ENCODE results near the gene FEZF2. TPM values are rescaled to one million over a fixed set of nuclear protein-coding genes. Genes with fewer than 3 reads are reported as not detected.

The FEZF2 gene
- total RNA-seq, 2 experiments from 2014 or later = not detected

- CTCF ChIA-PET = no interaction called here
- H3K4me1 Mint-ChIP-seq = no peaks in the 10 kb centered on the region
Measured at GRCh38 chr3:62343755-62344154, 29.6 kb downstream of the FEZF2 start.

GRCh38 chr3:62335196-62335595, 38.2 kb downstream of the FEZF2 start:
- no peaks in the 10 kb centered on the region for H3K36me3 Mint-ChIP-seq (ENCODE audit: low read depth)
- no peaks in the 10 kb centered on the region for H3K4me1 Mint-ChIP-seq
- ChIA-PET CTCF (no interaction called here), POLR2A (no interaction called here)
- H3K9me3 Mint-ChIP-seq = no peaks in the 10 kb centered on the region
- H3K27me3 Mint-ChIP-seq = no peaks in the 10 kb centered on the region
- no peak overlapping the region for H3K27ac Mint-ChIP-seq
- no peak for DNase-seq
- H3K4me3 Mint-ChIP-seq = no peak overlapping the region

More at GRCh38 chr3:62343755-62344154, 29.6 kb downstream of the FEZF2 start:
- H3K27ac Mint-ChIP-seq = no peak overlapping the region
- no peaks in the 10 kb centered on the region for H3K9me3 Mint-ChIP-seq
- H3K36me3 Mint-ChIP-seq (ENCODE audit: low read depth) = no peaks in the 10 kb centered on the region
- no peak overlapping the region for H3K4me3 Mint-ChIP-seq
- DNase-seq = no peak
- H3K27me3 Mint-ChIP-seq = no peaks in the 10 kb centered on the region
- POLR2A ChIA-PET = no interaction called here

GRCh38 chr3:62332835-62333244, 40.5 kb downstream of the FEZF2 start:
- ChIA-PET POLR2A (no interaction called here), CTCF (no interaction called here)
- H3K4me3 Mint-ChIP-seq = no peak overlapping the region
- DNase-seq = peak; percentile 11
- no peaks in the 10 kb centered on the region for H3K27me3 Mint-ChIP-seq
- no peaks in the 10 kb centered on the region for H3K4me1 Mint-ChIP-seq
- no peak overlapping the region for H3K27ac Mint-ChIP-seq
- no peaks in the 10 kb centered on the region for H3K9me3 Mint-ChIP-seq
- no peaks in the 10 kb centered on the region for H3K36me3 Mint-ChIP-seq (ENCODE audit: low read depth)

GRCh38 chr3:62332017-62332416, 41.3 kb downstream of the FEZF2 start:
- Mint-ChIP-seq H3K4me1 (no peaks in the 10 kb centered on the region), H3K27ac (no peak overlapping the region), H3K4me3 (no peak overlapping the region), H3K27me3 (no peaks in the 10 kb centered on the region), H3K9me3 (no peaks in the 10 kb centered on the region), H3K36me3 (ENCODE audit: low read depth) (no peaks in the 10 kb centered on the region)
- POLR2A ChIA-PET = no interaction called here
- no peak for DNase-seq
- CTCF ChIA-PET = no interaction called here

- H3K9me3 Mint-ChIP-seq = no peaks in the 10 kb centered on the region
Measured at GRCh38 chr3:62329971-62330370, 43.4 kb downstream of the FEZF2 start.

GRCh38 chr3:62325896-62326295, 47.5 kb downstream of the FEZF2 start:
- Mint-ChIP-seq H3K9me3 (no peaks in the 10 kb centered on the region), H3K27me3 (no peaks in the 10 kb centered on the region), H3K36me3 (ENCODE audit: low read depth) (peaks cover 6% of the 10 kb centered on the region), H3K4me1 (no peaks in the 10 kb centered on the region), H3K4me3 (no peak overlapping the region), H3K27ac (no peak overlapping the region)
- CTCF ChIA-PET = no interaction called here
- POLR2A ChIA-PET = no interaction called here
- no peak for DNase-seq

More at GRCh38 chr3:62329971-62330370, 43.4 kb downstream of the FEZF2 start:
- H3K36me3 Mint-ChIP-seq (ENCODE audit: low read depth) = no peaks in the 10 kb centered on the region
- H3K27me3 Mint-ChIP-seq = no peaks in the 10 kb centered on the region
- ChIA-PET CTCF (no interaction called here), POLR2A (no interaction called here)
- H3K4me3 Mint-ChIP-seq = no peak overlapping the region
- no peak for DNase-seq
- H3K4me1 Mint-ChIP-seq = no peaks in the 10 kb centered on the region
- H3K27ac Mint-ChIP-seq = no peak overlapping the region

- Mint-ChIP-seq H3K27me3 (peaks cover 10% of the 10 kb centered on the region), H3K9me3 (peaks cover 8% of the 10 kb centered on the region), H3K4me3 (no peak overlapping the region), H3K36me3 (ENCODE audit: low read depth) (peaks cover 19% of the 10 kb centered on the region), H3K4me1 (peaks cover 16% of the 10 kb centered on the region), H3K27ac (no peak overlapping the region)
- POLR2A ChIA-PET = no interaction called here
- CTCF ChIA-PET = no interaction called here
- DNase-seq = no peak
Measured at GRCh38 chr3:62323241-62323640, 50.1 kb downstream of the FEZF2 start.

All from activated CD4-positive, alpha-beta T cell treated with anti-CD3 and anti-CD28 coated beads, Interleukin-2, amount 10 ng/mL, durations not matched to agents 7 days and 5 days (primary cell).